ENCODE results near the gene PMM1.
A peak's percentile ranks its signal among the peaks of the same experiment; 100 is the strongest.

GRCh38 chr22:41596776-41597634 is 7.4 kb upstream of the PMM1 start:
- TF ChIP-seq CTCF (IDR thresholded peaks at IDR 0.05; ENCODE audit: extremely low read depth in 1 of 2, insufficient read depth in 1 of 2, low read depth in 1 of 2, low read length in 2 of 2) (peak; percentile 73 to 88), POLR2AphosphoS5 (IDR thresholded peaks at IDR 0.05; ENCODE audit: insufficient read depth, low read depth, low read length) (no peak), EZH2 (IDR thresholded peaks at IDR 0.05; ENCODE audit: borderline replicate concordance, low read depth, low read length, severe bottlenecking) (no peak), POLR2A (IDR thresholded peaks at IDR 0.05; ENCODE audit: low read depth, low read length) (no peak), MAX (IDR thresholded peaks at IDR 0.05; ENCODE audit: insufficient read depth, insufficient read length) (no peak)

All from endothelial cell of umbilical vein (primary cell).